K562 (cell line): ENCODE data around the gene ENG. TPM values are rescaled to one million over a fixed set of nuclear protein-coding genes. Genes with fewer than 3 reads are reported as not detected.

Experiments used
- ARID3B ChIP-seq: fragments of 250-450 bp; sonication (Bioruptor Pico); IDR thresholded peaks from 2 replicates; pipeline ENCODE4 v1.4.0; 2020; ENCODE audit warnings: borderline replicate concordance
- CAMTA2 ChIP-seq: fragments of 250-450 bp; sonication (Bioruptor Pico); conservative IDR thresholded peaks from 2 replicates; pipeline ENCODE4 v1.5.1; 2022
- ETV5 ChIP-seq: sonication (generic); formaldehyde crosslinking; IDR thresholded peaks from 2 replicates; pipeline ENCODE4 v1.4.0; 2020; ENCODE audit warnings: low read depth, mild to moderate bottlenecking, missing genetic modification reagents
- HMG20A ChIP-seq: fragments of 450-650 bp; formaldehyde crosslinking; conservative IDR thresholded peaks from 2 replicates; pipeline ENCODE4 v1.4.0; 2020; ENCODE audit warnings: mild to moderate bottlenecking, mixed read lengths
- HNRNPLL ChIP-seq: fragments of 200-400 bp; formaldehyde crosslinking; IDR thresholded peaks from 2 replicates; pipeline ENCODE4 v1.6.1; 2017; ENCODE audit warnings: low read length, low read depth, mild to moderate bottlenecking; ENCODE audit not compliant: poor library complexity, severe bottlenecking
- JUND ChIP-seq, 2 experiments: IDR thresholded peaks; 2 replicates in 1 of 2; 3 replicates in 1 of 2; pipeline ENCODE4 v1.6.1; 2011; ENCODE audit warnings: borderline replicate concordance in 2 of 2, low read depth in 2 of 2, low read length in 2 of 2, improper control_type of control experiment in 1 of 2, missing biosample characterization in 1 of 2, missing genetic modification characterization in 1 of 2, missing genetic modification reagents in 1 of 2
- KDM1A ChIP-seq, 2 experiments: fragments of 450-650 bp; IDR thresholded peaks; 2 replicates each; pipeline ENCODE4 v1.6.1; 2016; ENCODE audit warnings: mild to moderate bottlenecking in 2 of 2
- MTA3 ChIP-seq: fragments of 450-650 bp; formaldehyde crosslinking; IDR thresholded peaks from 2 replicates; pipeline ENCODE4 v1.6.1; 2017; ENCODE audit warnings: mild to moderate bottlenecking, borderline replicate concordance
- NBN ChIP-seq: fragments of 450-650 bp; IDR thresholded peaks from 2 replicates; pipeline ENCODE4 v1.6.1; 2016; ENCODE audit warnings: low read depth, mild to moderate bottlenecking
- NFE2 ChIP-seq: IDR thresholded peaks from 2 replicates; pipeline ENCODE4 v1.6.1; 2014; ENCODE audit warnings: antibody characterized with exemption, low read depth
- PHB2 ChIP-seq: fragments of 450-650 bp; IDR thresholded peaks from 2 replicates; pipeline ENCODE4 v1.6.1; 2017; ENCODE audit warnings: low read depth
- POLR2G ChIP-seq: fragments of 200-400 bp; formaldehyde crosslinking; IDR thresholded peaks from 2 replicates; pipeline ENCODE4 v1.6.1; 2017; ENCODE audit warnings: low read depth, mild to moderate bottlenecking, antibody characterized with exemption, low read length, moderate library complexity
- RAD21 ChIP-seq, 2 experiments: fragments of 250-450 bp in 1 of 2; fragments of 450-650 bp in 1 of 2; sonication (Bioruptor Pico) in 1 of 2; formaldehyde crosslinking in 1 of 2; IDR thresholded peaks in 1 of 2; conservative IDR thresholded peaks in 1 of 2; 2 replicates each; pipeline versions ENCODE4 v1.4.0 to v1.8.0; 2020 to 2022; ENCODE audit warnings: mild to moderate bottlenecking in 2 of 2, moderate library complexity in 1 of 2
- SRSF3 ChIP-seq: fragments of 200-400 bp; formaldehyde crosslinking; IDR thresholded peaks from 2 replicates; pipeline ENCODE4 v1.6.1; 2016; ENCODE audit warnings: mild to moderate bottlenecking, low read length, moderate library complexity; ENCODE audit not compliant: insufficient read depth
- ZFX ChIP-seq: sonication (generic); formaldehyde crosslinking; IDR thresholded peaks from 2 replicates; pipeline ENCODE4 v1.8.0; 2022; ENCODE audit warnings: mild to moderate bottlenecking, missing genetic modification reagents, moderate library complexity
- ZKSCAN3 ChIP-seq: fragments of 250-450 bp; sonication (Bioruptor Pico); IDR thresholded peaks from 2 replicates; pipeline ENCODE4 v1.4.0; 2020
- ZNF395 ChIP-seq: fragments of 200-800 bp; sonication (Bioruptor generic); IDR thresholded peaks from 2 replicates; pipeline ENCODE4 v1.6.1; 2017; ENCODE audit warnings: missing genetic modification characterization, missing compliant biosample characterization
- ZNF699 ChIP-seq: fragments of 250-450 bp; sonication (Bioruptor Pico); IDR thresholded peaks from 2 replicates; pipeline ENCODE4 v1.8.0; 2021; ENCODE audit warnings: mild to moderate bottlenecking, moderate library complexity; ENCODE audit not compliant: insufficient replicate concordance
- polyA plus RNA-seq, 8 experiments: library from polyadenylated mRNA; depleted of rRNA in 4 of 8; stranded (reverse) in 5 of 8; unstranded in 3 of 8; fragments of >200 nt; fragmentation: Nextera tagmentation in 2 of 8; fragmentation: Illumina TruSeq in 1 of 8; extraction: Ambion mirVana in 2 of 8; extraction: Trizol in 1 of 8; gene quantifications; 2 replicates each; pipeline versions ENCODE4 v1.2.1 to v1.2.3, GENCODE V29; 2011 to 2014; ENCODE audit warnings: inconsistent platforms in 1 of 8, missing spikeins in 1 of 8
- total RNA-seq, 7 experiments: library from RNA; depleted of rRNA in 6 of 7; stranded (reverse); fragments of >200 nt in 6 of 7; fragmentation: Illumina TruSeq in 2 of 7; extraction: Trizol in 2 of 7; gene quantifications; 2 replicates each; pipeline versions ENCODE4 v1.2.1 to v1.2.3, GENCODE V29; 2011 to 2021; ENCODE audit warnings: low replicate concordance in 1 of 7
- TF ChIP-seq, protein P1 (sequence below): sonication (generic); formaldehyde crosslinking; IDR thresholded peaks from 2 replicates; pipeline ENCODE4 v1.8.1; 2023; ENCODE audit warnings: mild to moderate bottlenecking, missing genetic modification reagents

Gene ENG
- total and polyA plus RNA-seq, 9 of the 15 experiments (the other 6 are each of a cell fraction or from before 2014, with no cell fraction given) = 0.04 to 0.40 (median 0.14) TPM; not detected in 1

DNA sequence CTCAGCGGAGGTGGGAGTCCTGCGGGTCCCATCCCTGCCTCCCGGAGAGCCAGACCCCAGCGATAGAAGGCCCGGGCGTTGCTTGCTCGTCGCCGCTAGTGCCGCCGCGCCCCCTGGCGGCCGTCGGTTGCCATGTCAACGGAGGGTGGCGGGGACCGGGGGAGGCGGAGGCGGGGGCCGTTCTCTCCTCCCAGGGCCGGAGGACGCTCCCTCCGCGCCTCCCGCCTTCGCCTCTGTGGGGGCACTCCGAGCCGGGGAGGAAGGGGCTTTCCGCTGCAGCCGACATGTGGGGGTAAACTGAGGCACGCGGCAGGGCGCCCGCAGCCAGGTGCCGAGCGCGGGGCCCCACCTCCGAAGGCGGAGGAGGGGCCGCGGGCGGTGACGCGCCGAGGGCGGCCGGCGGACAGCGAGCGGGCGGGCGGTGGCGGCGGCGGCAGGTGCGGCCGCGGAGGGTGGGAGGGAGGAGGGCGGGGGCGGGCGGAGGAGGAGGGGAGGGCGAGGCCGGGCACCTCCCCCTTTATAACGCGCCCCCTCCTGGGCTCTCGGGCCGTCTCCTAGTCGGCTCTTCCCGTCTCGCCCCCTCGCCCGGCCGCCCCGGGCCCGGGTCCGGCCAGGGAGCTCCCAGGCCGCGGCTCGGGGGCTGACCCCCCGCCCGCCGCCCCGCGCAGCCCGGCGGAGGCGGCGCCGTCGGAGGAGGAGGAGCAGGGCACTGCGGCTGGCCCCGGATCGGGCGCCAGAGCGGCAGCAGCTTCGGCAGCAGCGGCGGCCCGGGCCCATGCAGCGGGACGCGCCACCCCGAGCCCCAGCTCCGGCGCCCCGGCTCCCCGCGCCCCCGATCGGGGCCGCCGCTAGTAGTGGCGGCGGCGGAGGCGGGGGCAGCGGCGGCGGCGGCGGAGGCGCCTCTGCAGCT is 69.2 kb downstream of the ENG start (continued):
- TF ChIP-seq ZNF395 (CRISPR knock-in tag) (peak; percentile 23; the same call in 1 of the 2 replicates), SRSF3 (no peak), ZKSCAN3 (CRISPR knock-in tag) (no peak), NFE2 (no peak), HNRNPLL (no peak), NBN (0 out of 2 replicates have a peak, but pooled peaks have one; percentile 16), POLR2G (peak; percentile 65), ZNF699 (CRISPR knock-in tag) (no peak), ZFX (peak; percentile 51), ETV5 (CRISPR knock-in tag) (no peak), KDM1A (IDR thresholded peaks at IDR 0.05) (no peak), HMG20A (CRISPR knock-in tag) (no peak), PHB2 (no peak), RAD21 (CRISPR knock-in tag; conservative IDR thresholded peaks at IDR 0.05 in 1 of 2, IDR thresholded peaks at IDR 0.05 in 1 of 2) (peak; percentile 85 to 92), CAMTA2 (CRISPR knock-in tag) (no peak), MTA3 (peak; percentile 14; the same call in 1 of the 2 replicates), ARID3B (CRISPR knock-in tag) (0 out of 2 replicates have a peak, but pooled peaks have one; percentile 19), JUND (IDR thresholded peaks at IDR 0.05; ENCODE audit: borderline replicate concordance, low read depth, low read length) (peak; percentile 18; the same call in 1 of the 2 replicates), JUND (tag; IDR thresholded peaks at IDR 0.05; ENCODE audit: borderline replicate concordance, low read depth, low read length) (no peak; the same call in 2 of the 3 replicates)
- TF ChIP-seq, protein P1, sequence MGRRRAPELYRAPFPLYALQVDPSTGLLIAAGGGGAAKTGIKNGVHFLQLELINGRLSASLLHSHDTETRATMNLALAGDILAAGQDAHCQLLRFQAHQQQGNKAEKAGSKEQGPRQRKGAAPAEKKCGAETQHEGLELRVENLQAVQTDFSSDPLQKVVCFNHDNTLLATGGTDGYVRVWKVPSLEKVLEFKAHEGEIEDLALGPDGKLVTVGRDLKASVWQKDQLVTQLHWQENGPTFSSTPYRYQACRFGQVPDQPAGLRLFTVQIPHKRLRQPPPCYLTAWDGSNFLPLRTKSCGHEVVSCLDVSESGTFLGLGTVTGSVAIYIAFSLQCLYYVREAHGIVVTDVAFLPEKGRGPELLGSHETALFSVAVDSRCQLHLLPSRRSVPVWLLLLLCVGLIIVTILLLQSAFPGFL (CRISPR knock-in tag) = no peak
